Measurements from ENCODE around the gene TUSC2.

Gene TUSC2

DNA sequence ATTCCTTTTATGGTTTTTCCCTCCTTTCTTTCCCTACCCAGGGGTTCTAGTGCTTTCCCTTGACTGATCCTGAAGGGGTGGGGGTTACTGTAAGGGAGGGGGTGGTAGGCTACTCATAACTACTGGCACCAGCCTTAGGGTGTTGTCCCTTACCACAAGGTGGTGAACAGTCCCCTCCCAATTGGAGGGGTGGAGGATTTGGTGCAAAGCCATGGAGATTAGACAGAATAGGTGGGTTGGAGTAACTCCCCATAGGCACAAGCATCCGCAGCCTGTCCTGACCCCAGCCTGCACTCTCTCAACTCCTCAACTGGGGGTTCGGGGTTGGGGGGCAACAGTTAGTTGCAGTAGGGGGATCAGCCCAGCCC is 2.9 kb downstream of the TUSC2 start:
- H3K36me3 ChIP-seq (ENCODE audit: insufficient read depth) = no peaks in the 10 kb centered on the region
- no peaks in the 10 kb centered on the region for H4K20me1 ChIP-seq (ENCODE audit: insufficient read depth)
- H3K27ac ChIP-seq = no peak overlapping the region
- no peak overlapping the region for H3K4me3 ChIP-seq (IDR thresholded peaks at IDR 0.05; ENCODE audit: insufficient read depth, low read depth, low read length)
- peaks cover 8% of the 10 kb centered on the region; the same call in 1 of the 2 replicates for H3K79me2 ChIP-seq (ENCODE audit: insufficient read depth, low read depth)
- no peak overlapping the region for H3K9ac ChIP-seq
- H3K4me2 ChIP-seq = no peak overlapping the region
- H2AFZ ChIP-seq (ENCODE audit: low read depth) = no peak overlapping the region
- TF ChIP-seq, protein P1, sequence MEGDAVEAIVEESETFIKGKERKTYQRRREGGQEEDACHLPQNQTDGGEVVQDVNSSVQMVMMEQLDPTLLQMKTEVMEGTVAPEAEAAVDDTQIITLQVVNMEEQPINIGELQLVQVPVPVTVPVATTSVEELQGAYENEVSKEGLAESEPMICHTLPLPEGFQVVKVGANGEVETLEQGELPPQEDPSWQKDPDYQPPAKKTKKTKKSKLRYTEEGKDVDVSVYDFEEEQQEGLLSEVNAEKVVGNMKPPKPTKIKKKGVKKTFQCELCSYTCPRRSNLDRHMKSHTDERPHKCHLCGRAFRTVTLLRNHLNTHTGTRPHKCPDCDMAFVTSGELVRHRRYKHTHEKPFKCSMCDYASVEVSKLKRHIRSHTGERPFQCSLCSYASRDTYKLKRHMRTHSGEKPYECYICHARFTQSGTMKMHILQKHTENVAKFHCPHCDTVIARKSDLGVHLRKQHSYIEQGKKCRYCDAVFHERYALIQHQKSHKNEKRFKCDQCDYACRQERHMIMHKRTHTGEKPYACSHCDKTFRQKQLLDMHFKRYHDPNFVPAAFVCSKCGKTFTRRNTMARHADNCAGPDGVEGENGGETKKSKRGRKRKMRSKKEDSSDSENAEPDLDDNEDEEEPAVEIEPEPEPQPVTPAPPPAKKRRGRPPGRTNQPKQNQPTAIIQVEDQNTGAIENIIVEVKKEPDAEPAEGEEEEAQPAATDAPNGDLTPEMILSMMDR (conservative IDR thresholded peaks at IDR 0.05; ENCODE audit: low read depth, low read length) = no peak
- no peaks in the 10 kb centered on the region for H3K27me3 ChIP-seq (ENCODE audit: insufficient read depth, low read depth)
- peaks cover 4% of the 10 kb centered on the region for H3K4me1 ChIP-seq (ENCODE audit: low read depth, poor library complexity, severe bottlenecking)

DNA sequence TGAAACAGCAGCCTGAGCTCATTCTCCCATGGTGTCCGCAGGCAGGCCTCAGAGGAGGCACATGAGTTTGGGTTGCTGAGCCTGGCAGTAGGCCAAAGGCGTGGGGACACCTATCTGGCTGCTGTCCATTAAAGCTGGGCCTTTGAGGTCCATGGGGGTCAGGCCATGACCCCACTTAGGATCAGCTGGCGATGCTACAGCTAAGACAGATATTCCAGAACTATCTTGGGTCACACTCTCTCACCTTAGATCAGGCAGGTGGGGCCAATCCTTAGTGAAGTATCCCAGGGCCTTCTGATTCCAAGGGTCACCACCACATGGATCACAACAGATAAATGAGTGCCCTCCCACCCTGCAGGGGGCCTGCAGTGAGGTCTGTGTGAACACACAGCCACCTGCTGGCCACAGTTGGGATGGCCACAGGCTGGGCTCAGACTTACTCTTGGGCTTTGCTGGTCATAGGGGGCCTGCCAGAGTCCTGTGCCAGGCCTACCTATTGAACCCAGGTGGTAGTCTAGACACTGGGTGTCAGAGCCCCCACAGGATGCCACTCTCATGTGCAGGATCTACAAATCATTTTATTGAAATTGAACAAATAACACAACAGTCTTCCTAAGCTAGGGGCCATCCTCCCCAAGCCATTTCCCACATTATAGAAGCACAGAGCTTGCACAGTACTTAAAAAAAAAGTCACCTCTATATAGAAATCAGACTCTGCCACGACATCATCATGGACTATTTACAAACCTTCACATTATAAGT is 3.5 kb downstream of the TUSC2 start:
- H2AFZ ChIP-seq (ENCODE audit: low read depth) = no peak overlapping the region
- H3K4me2 ChIP-seq = no peak overlapping the region
- H3K27ac ChIP-seq = no peak overlapping the region
- no peak overlapping the region for H3K9ac ChIP-seq
- TF ChIP-seq, protein P1 (conservative IDR thresholded peaks at IDR 0.05; ENCODE audit: low read depth, low read length) = peak; percentile 71
- no peak overlapping the region for H3K4me3 ChIP-seq (IDR thresholded peaks at IDR 0.05; ENCODE audit: insufficient read depth, low read depth, low read length)
- H3K27me3 ChIP-seq (ENCODE audit: insufficient read depth, low read depth) = no peaks in the 10 kb centered on the region
- H3K4me1 ChIP-seq (ENCODE audit: low read depth, poor library complexity, severe bottlenecking) = peaks cover 4% of the 10 kb centered on the region
- H4K20me1 ChIP-seq (ENCODE audit: insufficient read depth) = no peaks in the 10 kb centered on the region
- H3K36me3 ChIP-seq (ENCODE audit: insufficient read depth) = no peaks in the 10 kb centered on the region
- peaks cover 8% of the 10 kb centered on the region; the same call in 1 of the 2 replicates for H3K79me2 ChIP-seq (ENCODE audit: insufficient read depth, low read depth)

DNA sequence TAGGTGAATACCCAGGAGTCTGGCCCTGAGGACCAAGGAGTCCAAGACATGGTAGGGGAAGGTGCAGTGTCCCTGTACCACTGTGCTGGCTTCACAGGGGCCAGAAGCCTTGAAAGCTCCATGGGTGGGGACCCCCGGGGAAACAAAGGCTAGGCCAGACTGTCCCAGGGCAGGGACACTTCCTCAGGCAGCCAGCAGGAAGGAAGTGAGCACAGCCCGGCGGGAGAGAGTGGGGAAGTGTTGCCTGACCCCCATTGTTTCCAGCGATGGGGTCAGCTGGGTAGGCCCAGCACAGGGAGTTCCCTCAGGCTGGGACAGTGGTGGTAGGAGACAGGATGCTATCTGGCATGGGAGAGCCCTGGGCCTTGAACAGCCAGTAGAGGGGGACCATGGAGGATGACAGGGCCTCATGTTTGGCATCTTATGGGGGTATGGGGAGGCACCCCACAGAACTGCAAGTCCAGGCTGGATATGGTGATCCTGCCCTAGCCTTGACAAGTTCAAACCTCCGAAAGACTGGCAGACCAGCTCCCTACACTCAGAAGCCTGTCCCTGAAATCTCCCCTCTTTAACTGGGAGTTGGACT is 4.3 kb downstream of the TUSC2 start:
- no peaks in the 10 kb centered on the region for H3K27me3 ChIP-seq (ENCODE audit: insufficient read depth, low read depth)
- no peak overlapping the region for H3K4me2 ChIP-seq
- no peak overlapping the region for H2AFZ ChIP-seq (ENCODE audit: low read depth)
- H3K36me3 ChIP-seq (ENCODE audit: insufficient read depth) = no peaks in the 10 kb centered on the region
- H3K27ac ChIP-seq = no peak overlapping the region
- peaks cover 8% of the 10 kb centered on the region; the same call in 1 of the 2 replicates for H3K79me2 ChIP-seq (ENCODE audit: insufficient read depth, low read depth)
- peaks cover 4% of the 10 kb centered on the region for H3K4me1 ChIP-seq (ENCODE audit: low read depth, poor library complexity, severe bottlenecking)
- H3K9ac ChIP-seq = no peak overlapping the region
- TF ChIP-seq, protein P1 (conservative IDR thresholded peaks at IDR 0.05; ENCODE audit: low read depth, low read length) = no peak
- no peak overlapping the region for H3K4me3 ChIP-seq (IDR thresholded peaks at IDR 0.05; ENCODE audit: insufficient read depth, low read depth, low read length)
- H4K20me1 ChIP-seq (ENCODE audit: insufficient read depth) = no peaks in the 10 kb centered on the region

DNA sequence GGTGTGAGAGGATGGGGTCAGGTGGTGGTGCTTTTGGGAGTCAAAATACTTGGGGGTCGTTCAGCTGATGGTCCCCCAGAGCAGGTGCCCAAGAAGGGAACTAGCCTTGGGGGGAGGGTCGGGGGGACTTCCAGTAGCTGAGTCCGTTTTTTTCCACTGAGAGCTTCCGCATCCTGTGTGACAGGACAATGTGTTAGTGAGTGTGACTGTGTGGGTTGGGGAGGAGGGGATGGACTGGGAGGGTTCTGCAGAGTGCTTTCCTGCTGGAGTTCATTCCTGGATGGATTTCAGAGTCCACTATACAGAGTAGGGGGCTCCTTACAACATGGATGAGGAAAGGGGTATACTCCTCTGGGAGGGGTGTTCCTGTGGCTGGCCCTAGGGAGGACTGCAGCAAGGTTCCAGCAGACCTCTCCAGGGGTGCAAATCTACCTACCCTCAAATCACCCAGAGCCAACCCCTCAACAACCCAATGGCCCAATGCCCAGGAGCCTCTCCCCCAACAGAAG is 4.9 kb downstream of the TUSC2 start:
- no peaks in the 10 kb centered on the region for H3K27me3 ChIP-seq (ENCODE audit: insufficient read depth, low read depth)
- no peak overlapping the region for H3K27ac ChIP-seq
- no peak overlapping the region for H3K4me3 ChIP-seq (IDR thresholded peaks at IDR 0.05; ENCODE audit: insufficient read depth, low read depth, low read length)
- H3K79me2 ChIP-seq (ENCODE audit: insufficient read depth, low read depth) = peaks cover 8% of the 10 kb centered on the region; the same call in 1 of the 2 replicates
- no peak overlapping the region for H2AFZ ChIP-seq (ENCODE audit: low read depth)
- H3K4me2 ChIP-seq = no peak overlapping the region
- no peaks in the 10 kb centered on the region for H3K36me3 ChIP-seq (ENCODE audit: insufficient read depth)
- H3K4me1 ChIP-seq (ENCODE audit: low read depth, poor library complexity, severe bottlenecking) = peaks cover 4% of the 10 kb centered on the region
- no peak overlapping the region for H3K9ac ChIP-seq
- TF ChIP-seq, protein P1 (conservative IDR thresholded peaks at IDR 0.05; ENCODE audit: low read depth, low read length) = no peak
- H4K20me1 ChIP-seq (ENCODE audit: insufficient read depth) = no peaks in the 10 kb centered on the region
